ENCODE results near the gene IGSF21.

DNA sequence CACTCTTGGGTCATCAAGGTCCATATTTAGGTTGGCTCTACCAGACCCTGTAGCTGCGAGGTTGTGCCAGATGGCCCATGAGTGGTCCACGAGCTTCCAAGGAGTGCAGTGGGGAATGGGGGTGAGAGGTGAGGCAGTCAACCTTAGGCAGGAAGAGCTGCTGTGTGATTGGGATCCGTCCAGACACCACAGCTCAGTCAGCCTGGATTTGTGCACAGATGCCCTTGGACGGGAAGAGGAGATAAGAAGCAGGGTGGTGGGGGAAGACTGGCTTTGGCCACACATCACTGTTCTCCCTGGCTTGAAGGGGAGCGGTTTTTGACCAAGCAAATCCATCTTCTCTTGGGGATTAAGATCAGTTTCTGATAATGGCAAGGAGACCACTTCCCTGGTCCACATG, 130.6 kb downstream of the IGSF21 start:
- TF ChIP-seq EP300 (IDR thresholded peaks at IDR 0.05; ENCODE audit: borderline replicate concordance in 1 of 2, low read depth in 2 of 2, low read length in 2 of 2), result no peak
- TF ChIP-seq CTCF (IDR thresholded peaks at IDR 0.05; ENCODE audit: control extremely low read depth in 1 of 3, insufficient read depth in 1 of 3, low read depth in 1 of 3, low read length in 3 of 3), result no peak
- no peak for TF ChIP-seq SAP30 (IDR thresholded peaks at IDR 0.05; ENCODE audit: insufficient read depth, insufficient replicate concordance, low read length)
- no peak for TF ChIP-seq POLR2AphosphoS5 (IDR thresholded peaks at IDR 0.05; ENCODE audit: low read depth, low read length)
- no peak for TF ChIP-seq EZH2 (IDR thresholded peaks at IDR 0.05; ENCODE audit: low read depth, low read length, severe bottlenecking)
- no peak for TF ChIP-seq TCF12 (IDR thresholded peaks at IDR 0.05; ENCODE audit: low read depth, low read length)
- TF ChIP-seq RNF2 (IDR thresholded peaks at IDR 0.05; ENCODE audit: borderline replicate concordance, low read depth, low read length, missing control alignments, poor library complexity, severe bottlenecking), result no peak
- no peak for TF ChIP-seq CEBPB (IDR thresholded peaks at IDR 0.05; ENCODE audit: low read depth, low read length)
- no peak for TF ChIP-seq BACH1 (IDR thresholded peaks at IDR 0.05; ENCODE audit: low read length)
- no peak for TF ChIP-seq YY1 (IDR thresholded peaks at IDR 0.05; ENCODE audit: low read depth, low read length)
- no peak for TF ChIP-seq POLR2A (IDR thresholded peaks at IDR 0.05; ENCODE audit: control extremely low read depth in 1 of 2, low read depth in 2 of 2, low read length in 2 of 2)
- no peak for TF ChIP-seq RAD21 (IDR thresholded peaks at IDR 0.05 in 1 of 2, conservative IDR thresholded peaks at IDR 0.05 in 1 of 2; ENCODE audit: low read depth in 2 of 2, low read length in 2 of 2)
- no peak for TF ChIP-seq SRF (IDR thresholded peaks at IDR 0.05; ENCODE audit: low read depth, low read length)
- no peak for TF ChIP-seq NANOG (IDR thresholded peaks at IDR 0.05; ENCODE audit: insufficient read depth, low read depth, low read length, poor library complexity, severe bottlenecking)
